GM12878 (cell line): ENCODE results near the gene MILR1. TPM values are rescaled to one million over a fixed set of nuclear protein-coding genes. Genes with fewer than 3 reads are reported as not detected.

ENCODE experiments used
- ATF7 ChIP-seq: fragments of 450-650 bp; IDR thresholded peaks from 2 replicates; pipeline ENCODE4 v1.6.1; 2016; ENCODE audit warnings: low read depth, mild to moderate bottlenecking
- FOXM1 ChIP-seq: IDR thresholded peaks from 2 replicates; pipeline ENCODE4 v1.6.1; 2012; ENCODE audit warnings: low read depth, mild to moderate bottlenecking, inconsistent platforms, low read length, moderate library complexity
- JUND ChIP-seq: IDR thresholded peaks from 2 replicates; pipeline ENCODE4 v1.6.1; 2012; ENCODE audit warnings: low read depth, mild to moderate bottlenecking, low read length, improper control_type of control experiment, moderate library complexity
- NFYA ChIP-seq: IDR thresholded peaks from 2 replicates; pipeline ENCODE4 v1.6.1; 2011; ENCODE audit warnings: low read depth, mild to moderate bottlenecking, low read length, improper control_type of control experiment, borderline replicate concordance
- NRF1 ChIP-seq: conservative IDR thresholded peaks from 2 replicates; pipeline ENCODE4 v1.6.1; 2011; ENCODE audit warnings: mild to moderate bottlenecking, low read depth, low read length, improper control_type of control experiment
- PML ChIP-seq: IDR thresholded peaks from 2 replicates; pipeline ENCODE4 v1.6.1; 2012; ENCODE audit warnings: low read length, inconsistent platforms
- RBBP5 ChIP-seq: fragments of 200-600 bp; sonication (generic); conservative IDR thresholded peaks from 2 replicates; pipeline ENCODE4 v1.6.1; 2016
- RELA ChIP-seq: fragments of 450-650 bp; IDR thresholded peaks from 2 replicates; pipeline ENCODE4 v1.8.0; 2014; ENCODE audit warnings: borderline replicate concordance; ENCODE audit not compliant: partially characterized antibody
- SKIL ChIP-seq: fragments of 450-650 bp; IDR thresholded peaks from 2 replicates; pipeline ENCODE4 v1.6.1; 2017; ENCODE audit warnings: mild to moderate bottlenecking, low read depth, inconsistent platforms; ENCODE audit not compliant: poor library complexity, severe bottlenecking
- SMAD1 ChIP-seq: fragments of 450-650 bp; IDR thresholded peaks from 2 replicates; pipeline ENCODE4 v1.6.1; 2018; ENCODE audit warnings: mild to moderate bottlenecking, low read depth; ENCODE audit not compliant: partially characterized antibody
- SMAD5 ChIP-seq: IDR thresholded peaks from 2 replicates; pipeline ENCODE4 v1.6.1; 2016; ENCODE audit warnings: antibody characterized with exemption, low read depth
- SP1 ChIP-seq: IDR thresholded peaks from one replicate; pipeline ENCODE4 v1.6.1; 2011; ENCODE audit warnings: low read depth, low read length
- TAF1 ChIP-seq: IDR thresholded peaks from 2 replicates; pipeline ENCODE4 v1.6.1; 2011; ENCODE audit warnings: mild to moderate bottlenecking, low read depth, low read length, borderline replicate concordance
- TBL1XR1 ChIP-seq: IDR thresholded peaks from 2 replicates; pipeline ENCODE4 v1.6.1; 2012; ENCODE audit warnings: low read depth, low read length, improper control_type of control experiment
- ZNF24 ChIP-seq: fragments of 450-650 bp; IDR thresholded peaks from 2 replicates; pipeline ENCODE4 v1.6.1; 2017; ENCODE audit warnings: antibody characterized with exemption, mild to moderate bottlenecking
- polyA plus RNA-seq, 11 experiments: library from polyadenylated mRNA; depleted of rRNA in 4 of 11; unstranded in 6 of 11; stranded (reverse) in 5 of 11; fragments of >200 nt; fragmentation: Nextera tagmentation in 4 of 11; fragmentation: Illumina TruSeq in 1 of 11; extraction: Ambion mirVana in 4 of 11; extraction: Trizol in 1 of 11; gene quantifications; 1 replicate in 1 of 11; 2 replicates in 10 of 11; pipeline versions ENCODE4 v1.2.1 to v1.2.3, GENCODE V29; 2011 to 2016; ENCODE audit warnings: inconsistent platforms in 2 of 11, missing spikeins in 2 of 11, low read depth in 1 of 11
- total RNA-seq, 4 experiments: library from RNA; depleted of rRNA in 3 of 4; stranded (reverse); fragments of >200 nt in 3 of 4; fragmentation: Illumina TruSeq in 1 of 4; extraction: Trizol in 1 of 4; gene quantifications; 2 replicates each; pipeline versions ENCODE4 v1.2.1 to v1.2.3, GENCODE V29; 2013 to 2021
- TF ChIP-seq, protein P1 (sequence below): IDR thresholded peaks from 2 replicates; pipeline ENCODE4 v1.6.1; 2011; ENCODE audit warnings: borderline replicate concordance, low read depth, mild to moderate bottlenecking, moderate library complexity, mixed read lengths, low read length; ENCODE audit not compliant: insufficient read depth; ENCODE audit errors: extremely low read length
- TF ChIP-seq, protein P2 (sequence below): fragments of 450-650 bp; IDR thresholded peaks from 2 replicates; pipeline ENCODE4 v1.6.1; 2017; ENCODE audit warnings: mild to moderate bottlenecking
- TF ChIP-seq, protein P3 (sequence below): IDR thresholded peaks from 2 replicates; pipeline ENCODE4 v1.6.1; 2011; ENCODE audit warnings: low read depth, mild to moderate bottlenecking, low read length, moderate library complexity, borderline replicate concordance; ENCODE audit errors: extremely low read depth
- TF ChIP-seq, protein P4 (sequence below): fragments of 450-650 bp; IDR thresholded peaks from 2 replicates; pipeline ENCODE4 v1.6.1; 2017; ENCODE audit warnings: mild to moderate bottlenecking, moderate library complexity

Gene MILR1
- total and polyA plus RNA-seq, 10 of the 15 experiments (the other 5 are each of a cell fraction or from before 2014, with no cell fraction given), result 2.0 to 47.2 (median 17.2) TPM

DNA sequence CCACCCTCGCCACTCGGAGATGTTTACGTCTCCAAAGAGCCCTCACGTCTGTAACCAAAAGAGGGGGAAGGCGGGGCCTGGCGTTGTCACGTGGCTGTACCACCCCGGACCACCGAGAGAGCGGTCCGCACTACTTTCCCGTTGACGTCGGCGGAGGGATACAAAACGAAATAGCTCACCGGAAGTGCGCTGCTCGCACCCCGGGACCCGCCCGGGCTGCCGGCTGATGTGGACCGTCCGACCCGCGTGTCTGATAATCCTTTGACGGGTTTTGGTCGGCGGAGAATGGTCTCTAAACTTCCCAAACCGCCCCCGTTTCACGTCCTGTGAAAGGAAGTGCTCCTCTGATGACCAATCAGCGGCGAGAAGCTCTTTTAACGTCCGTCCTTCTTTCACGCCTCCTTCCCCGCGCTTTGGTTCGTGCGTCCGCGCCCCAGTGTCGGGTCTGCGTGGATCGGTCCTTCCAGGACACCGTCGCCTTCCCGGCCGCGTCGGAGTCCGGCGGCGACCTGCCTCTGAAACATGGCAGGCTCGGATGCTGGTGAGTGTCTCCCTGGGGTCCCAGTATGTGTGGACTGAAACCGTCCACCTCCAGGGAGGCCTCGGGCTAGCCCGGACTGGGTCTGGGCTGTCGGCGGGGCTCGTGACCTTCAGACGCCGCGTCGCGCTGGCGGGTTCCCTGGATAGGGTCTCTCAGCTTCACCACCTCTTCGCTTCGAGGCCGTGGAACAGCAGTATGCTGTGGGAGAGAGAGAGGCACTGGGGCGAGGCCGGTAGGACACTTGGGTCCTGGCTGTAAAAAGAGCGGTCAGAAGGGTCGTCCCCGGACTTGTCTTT, 57.9 kb downstream of the MILR1 start, which contains the start of gene CEP95 (continued):
- peak; percentile 21 for TF ChIP-seq SKIL
- TF ChIP-seq, protein P1, sequence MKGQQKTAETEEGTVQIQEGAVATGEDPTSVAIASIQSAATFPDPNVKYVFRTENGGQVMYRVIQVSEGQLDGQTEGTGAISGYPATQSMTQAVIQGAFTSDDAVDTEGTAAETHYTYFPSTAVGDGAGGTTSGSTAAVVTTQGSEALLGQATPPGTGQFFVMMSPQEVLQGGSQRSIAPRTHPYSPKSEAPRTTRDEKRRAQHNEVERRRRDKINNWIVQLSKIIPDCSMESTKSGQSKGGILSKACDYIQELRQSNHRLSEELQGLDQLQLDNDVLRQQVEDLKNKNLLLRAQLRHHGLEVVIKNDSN, result peak; percentile 88
- TF ChIP-seq JUND, result no peak
- TF ChIP-seq, protein P2, sequence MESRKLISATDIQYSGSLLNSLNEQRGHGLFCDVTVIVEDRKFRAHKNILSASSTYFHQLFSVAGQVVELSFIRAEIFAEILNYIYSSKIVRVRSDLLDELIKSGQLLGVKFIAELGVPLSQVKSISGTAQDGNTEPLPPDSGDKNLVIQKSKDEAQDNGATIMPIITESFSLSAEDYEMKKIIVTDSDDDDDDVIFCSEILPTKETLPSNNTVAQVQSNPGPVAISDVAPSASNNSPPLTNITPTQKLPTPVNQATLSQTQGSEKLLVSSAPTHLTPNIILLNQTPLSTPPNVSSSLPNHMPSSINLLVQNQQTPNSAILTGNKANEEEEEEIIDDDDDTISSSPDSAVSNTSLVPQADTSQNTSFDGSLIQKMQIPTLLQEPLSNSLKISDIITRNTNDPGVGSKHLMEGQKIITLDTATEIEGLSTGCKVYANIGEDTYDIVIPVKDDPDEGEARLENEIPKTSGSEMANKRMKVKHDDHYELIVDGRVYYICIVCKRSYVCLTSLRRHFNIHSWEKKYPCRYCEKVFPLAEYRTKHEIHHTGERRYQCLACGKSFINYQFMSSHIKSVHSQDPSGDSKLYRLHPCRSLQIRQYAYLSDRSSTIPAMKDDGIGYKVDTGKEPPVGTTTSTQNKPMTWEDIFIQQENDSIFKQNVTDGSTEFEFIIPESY, result no peak
- peak; percentile 10 for TF ChIP-seq SMAD1
- TF ChIP-seq ZNF24, result no peak
- TF ChIP-seq SMAD5, result no peak
- TF ChIP-seq TBL1XR1, result no peak
- peak; percentile 67 for TF ChIP-seq RELA
- TF ChIP-seq PML, result peak; percentile 69; the same call in 1 of the 2 replicates
- TF ChIP-seq ATF7, result peak; percentile 74
- TF ChIP-seq, protein P3, sequence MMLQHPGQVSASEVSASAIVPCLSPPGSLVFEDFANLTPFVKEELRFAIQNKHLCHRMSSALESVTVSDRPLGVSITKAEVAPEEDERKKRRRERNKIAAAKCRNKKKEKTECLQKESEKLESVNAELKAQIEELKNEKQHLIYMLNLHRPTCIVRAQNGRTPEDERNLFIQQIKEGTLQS, result peak; percentile 64; the same call in 1 of the 2 replicates
- TF ChIP-seq RBBP5, result no peak
- TF ChIP-seq, protein P4, sequence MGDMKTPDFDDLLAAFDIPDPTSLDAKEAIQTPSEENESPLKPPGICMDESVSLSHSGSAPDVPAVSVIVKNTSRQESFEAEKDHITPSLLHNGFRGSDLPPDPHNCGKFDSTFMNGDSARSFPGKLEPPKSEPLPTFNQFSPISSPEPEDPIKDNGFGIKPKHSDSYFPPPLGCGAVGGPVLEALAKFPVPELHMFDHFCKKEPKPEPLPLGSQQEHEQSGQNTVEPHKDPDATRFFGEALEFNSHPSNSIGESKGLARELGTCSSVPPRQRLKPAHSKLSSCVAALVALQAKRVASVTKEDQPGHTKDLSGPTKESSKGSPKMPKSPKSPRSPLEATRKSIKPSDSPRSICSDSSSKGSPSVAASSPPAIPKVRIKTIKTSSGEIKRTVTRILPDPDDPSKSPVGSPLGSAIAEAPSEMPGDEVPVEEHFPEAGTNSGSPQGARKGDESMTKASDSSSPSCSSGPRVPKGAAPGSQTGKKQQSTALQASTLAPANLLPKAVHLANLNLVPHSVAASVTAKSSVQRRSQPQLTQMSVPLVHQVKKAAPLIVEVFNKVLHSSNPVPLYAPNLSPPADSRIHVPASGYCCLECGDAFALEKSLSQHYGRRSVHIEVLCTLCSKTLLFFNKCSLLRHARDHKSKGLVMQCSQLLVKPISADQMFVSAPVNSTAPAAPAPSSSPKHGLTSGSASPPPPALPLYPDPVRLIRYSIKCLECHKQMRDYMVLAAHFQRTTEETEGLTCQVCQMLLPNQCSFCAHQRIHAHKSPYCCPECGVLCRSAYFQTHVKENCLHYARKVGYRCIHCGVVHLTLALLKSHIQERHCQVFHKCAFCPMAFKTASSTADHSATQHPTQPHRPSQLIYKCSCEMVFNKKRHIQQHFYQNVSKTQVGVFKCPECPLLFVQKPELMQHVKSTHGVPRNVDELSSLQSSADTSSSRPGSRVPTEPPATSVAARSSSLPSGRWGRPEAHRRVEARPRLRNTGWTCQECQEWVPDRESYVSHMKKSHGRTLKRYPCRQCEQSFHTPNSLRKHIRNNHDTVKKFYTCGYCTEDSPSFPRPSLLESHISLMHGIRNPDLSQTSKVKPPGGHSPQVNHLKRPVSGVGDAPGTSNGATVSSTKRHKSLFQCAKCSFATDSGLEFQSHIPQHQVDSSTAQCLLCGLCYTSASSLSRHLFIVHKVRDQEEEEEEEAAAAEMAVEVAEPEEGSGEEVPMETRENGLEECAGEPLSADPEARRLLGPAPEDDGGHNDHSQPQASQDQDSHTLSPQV, result peak; percentile 53; the same call in 1 of the 2 replicates
- no peak for TF ChIP-seq NRF1
- TF ChIP-seq TAF1, result peak; percentile 87; the same call in 1 of the 2 replicates
- no peak for TF ChIP-seq FOXM1
- TF ChIP-seq SP1, result peak; percentile 75
- TF ChIP-seq NFYA, result no peak
